ENCODE data around the gene SRSF2.

- TF ChIP-seq MLLT1 (IDR thresholded peaks at IDR 0.05) (no peak), RFX5 (IDR thresholded peaks at IDR 0.05; ENCODE audit: low read depth, low read length) (no peak), ZNF655 (CRISPR knock-in tag; IDR thresholded peaks at IDR 0.05) (no peak), SMARCE1 (IDR thresholded peaks at IDR 0.05) (no peak), EZH2 (IDR thresholded peaks at IDR 0.05; ENCODE audit: borderline replicate concordance, low read depth, low read length) (no peak), MXI1 (IDR thresholded peaks at IDR 0.05; ENCODE audit: low read depth, low read length) (no peak), FOS (IDR thresholded peaks at IDR 0.05; ENCODE audit: extremely low read depth, insufficient read length) (no peak), GTF2F1 (IDR thresholded peaks at IDR 0.05; ENCODE audit: low read depth, low read length) (no peak), REST (IDR thresholded peaks at IDR 0.05; ENCODE audit: borderline replicate concordance) (no peak), REST (CRISPR knock-in tag; IDR thresholded peaks at IDR 0.05; ENCODE audit: low read depth) (no peak)
These were observed 18.2 kb upstream of the SRSF2 start for GRCh38 chr17:76755285-76755684.

All from K562 (cell line).